Activated CD8-positive, alpha-beta T cell treated with anti-CD3 and anti-CD28 coated beads for 36 hours (primary cell): Measurements from ENCODE around the gene NFIC. TPM values are rescaled to one million over a fixed set of nuclear protein-coding genes. Genes with fewer than 3 reads are reported as not detected.

Experiments
- ATAC-seq: fragments of 200-7000 bp; cut with Tn5 transposase; one replicate; pipeline ENCODE4 v1.10.0; 2021; ENCODE audit warnings: mild to moderate bottlenecking, moderate library complexity
- CTCF ChIA-PET: fragments of 350-600 bp; sonication (Branson Sonifier 250); formaldehyde crosslinking; loops from one replicate; lab custom pipeline; 2021; ENCODE audit warnings: antibody characterized with exemption; lab: Charles Lee
- POLR2A ChIA-PET: fragments of 350-600 bp; sonication (Branson Sonifier 250); formaldehyde crosslinking; loops from one replicate; lab custom pipeline; 2021; ENCODE audit warnings: antibody characterized with exemption; lab: Charles Lee
- DNase-seq: peaks from one replicate; pipeline ENCODE4 v3.0.0-alpha.2; 2020
- H3K27ac Mint-ChIP-seq: one replicate; pipeline ENCODE4 v1.8.0; 2021; ENCODE audit warnings: mild to moderate bottlenecking, mixed read lengths
- H3K27me3 Mint-ChIP-seq: one replicate; pipeline ENCODE4 v1.8.0; 2021; ENCODE audit warnings: mixed read lengths
- H3K36me3 Mint-ChIP-seq: one replicate; pipeline ENCODE4 v1.8.0; 2021; ENCODE audit warnings: low read depth, mixed read lengths
- H3K4me1 Mint-ChIP-seq: one replicate; pipeline ENCODE4 v1.8.0; 2021; ENCODE audit warnings: low read depth, mixed read lengths
- H3K4me3 Mint-ChIP-seq: one replicate; pipeline ENCODE4 v1.8.0; 2021; ENCODE audit warnings: mild to moderate bottlenecking, moderate library complexity, mixed read lengths
- H3K9me3 Mint-ChIP-seq: one replicate; pipeline ENCODE4 v1.8.0; 2021; ENCODE audit warnings: mixed read lengths
- CTCF ChIP-seq: fragments of 200-600 bp; IDR thresholded peaks from one replicate; pipeline ENCODE4 v1.8.0; 2022; ENCODE audit warnings: antibody characterized with exemption, mild to moderate bottlenecking
- intact Hi-C: fragments of 100-400 bp; cut with micrococcal nuclease; formaldehyde crosslinking; loops from one replicate; pipeline ENCODE4 v1.10.0; 2022
- total RNA-seq, 2 experiments: library from RNA; stranded (reverse); gene quantifications; one replicate each; pipeline ENCODE4 v1.2.3, GENCODE V29; 2021

Gene NFIC
- total RNA-seq, 2 experiments from 2014 or later, result 19.0 to 20.8 TPM

GRCh38 chr19:3483226-3483628, 116.8 kb downstream of the NFIC start, which contains the start of gene SMIM44:
TSS of gene SMIM44 (minus strand) at chr19:3483441. CDS start at chr19:3483403, 38 bp downstream.
- intact Hi-C loops, result no loop called here
- Mint-ChIP-seq H3K9me3 (no peaks in the 10 kb centered on the region), H3K4me1 (peaks cover 10% of the 10 kb centered on the region), H3K27ac (no peak within 1 kb of the TSS), H3K4me3 (no peak within 1 kb of the TSS), H3K27me3 (no peaks in the 10 kb centered on the region), H3K36me3 (no peaks in the 10 kb centered on the region)
- no peak for DNase-seq
- ATAC-seq, result no peak
- CTCF ChIA-PET, result interaction anchor here (3.3 to 6.9 kb wide), 4 partner anchors 10 to 178 kb away, joined by 16 to 54 read pairs (median 17); partner anchors contain the start of gene DOHH
- POLR2A ChIA-PET, result interaction anchor here (1.1 kb wide), 1 partner anchor 14 kb away, joined by 3 read pairs; no protein-coding TSS in a partner anchor
- no peak for TF ChIP-seq CTCF

GRCh38 chr19:3491396-3492119, 125.2 kb downstream of the NFIC start:
- no peak for DNase-seq
- ChIA-PET POLR2A (no interaction called here), CTCF (interaction anchor here (2.8 kb wide), 1 partner anchor 19 kb away, joined by 9 read pairs; no protein-coding TSS in a partner anchor)
- Mint-ChIP-seq H3K36me3 (peaks cover 12% of the 10 kb centered on the region), H3K4me3 (no peak overlapping the region), H3K4me1 (peaks cover 12% of the 10 kb centered on the region), H3K9me3 (no peaks in the 10 kb centered on the region), H3K27me3 (no peaks in the 10 kb centered on the region), H3K27ac (no peak overlapping the region)
- intact Hi-C loops, result no loop called here
- no peak for TF ChIP-seq CTCF
- ATAC-seq, result no peak

GRCh38 chr19:3492131-3492839, 125.9 kb downstream of the NFIC start:
- H3K36me3 Mint-ChIP-seq, result peaks cover 17% of the 10 kb centered on the region
- H3K4me1 Mint-ChIP-seq, result peaks cover 12% of the 10 kb centered on the region
- no peak overlapping the region for H3K4me3 Mint-ChIP-seq
- no peak overlapping the region for H3K27ac Mint-ChIP-seq
- ATAC-seq (no peak), DNase-seq (no peak)
- TF ChIP-seq CTCF, result no peak
- no peaks in the 10 kb centered on the region for H3K9me3 Mint-ChIP-seq
- intact Hi-C loops, result no loop called here
- no peaks in the 10 kb centered on the region for H3K27me3 Mint-ChIP-seq
- ChIA-PET POLR2A (no interaction called here), CTCF (no interaction called here)

- CTCF ChIA-PET, result no interaction called here
- Mint-ChIP-seq H3K4me3 (no peak overlapping the region), H3K27ac (no peak overlapping the region), H3K4me1 (peaks cover 14% of the 10 kb centered on the region), H3K27me3 (no peaks in the 10 kb centered on the region), H3K9me3 (no peaks in the 10 kb centered on the region), H3K36me3 (peaks cover 19% of the 10 kb centered on the region)
- POLR2A ChIA-PET, result no interaction called here
- intact Hi-C loops, result no loop called here
- DNase-seq, result no peak
- ATAC-seq, result no peak
- TF ChIP-seq CTCF, result no peak
These were observed 126.5 kb downstream of the NFIC start for GRCh38 chr19:3492919-3493318.
